A549 treated with dexamethasone at 1 μM for 4 hours (cell line): Measurements from ENCODE around the gene CTNNB1. TPM values are rescaled to one million over a fixed set of nuclear protein-coding genes. Genes with fewer than 3 reads are reported as not detected.

Source experiments
- total RNA-seq: library from RNA; stranded (reverse); fragments of 200-300 nt; extraction: Qiagen RNA extraction; gene quantifications from 5 replicates; pipeline ENCODE4 v1.2.3, GENCODE V29; 2022

CTNNB1 gene
- 180 to 219 TPM (median 199 TPM) in 5 replicates for total RNA-seq

DNA sequence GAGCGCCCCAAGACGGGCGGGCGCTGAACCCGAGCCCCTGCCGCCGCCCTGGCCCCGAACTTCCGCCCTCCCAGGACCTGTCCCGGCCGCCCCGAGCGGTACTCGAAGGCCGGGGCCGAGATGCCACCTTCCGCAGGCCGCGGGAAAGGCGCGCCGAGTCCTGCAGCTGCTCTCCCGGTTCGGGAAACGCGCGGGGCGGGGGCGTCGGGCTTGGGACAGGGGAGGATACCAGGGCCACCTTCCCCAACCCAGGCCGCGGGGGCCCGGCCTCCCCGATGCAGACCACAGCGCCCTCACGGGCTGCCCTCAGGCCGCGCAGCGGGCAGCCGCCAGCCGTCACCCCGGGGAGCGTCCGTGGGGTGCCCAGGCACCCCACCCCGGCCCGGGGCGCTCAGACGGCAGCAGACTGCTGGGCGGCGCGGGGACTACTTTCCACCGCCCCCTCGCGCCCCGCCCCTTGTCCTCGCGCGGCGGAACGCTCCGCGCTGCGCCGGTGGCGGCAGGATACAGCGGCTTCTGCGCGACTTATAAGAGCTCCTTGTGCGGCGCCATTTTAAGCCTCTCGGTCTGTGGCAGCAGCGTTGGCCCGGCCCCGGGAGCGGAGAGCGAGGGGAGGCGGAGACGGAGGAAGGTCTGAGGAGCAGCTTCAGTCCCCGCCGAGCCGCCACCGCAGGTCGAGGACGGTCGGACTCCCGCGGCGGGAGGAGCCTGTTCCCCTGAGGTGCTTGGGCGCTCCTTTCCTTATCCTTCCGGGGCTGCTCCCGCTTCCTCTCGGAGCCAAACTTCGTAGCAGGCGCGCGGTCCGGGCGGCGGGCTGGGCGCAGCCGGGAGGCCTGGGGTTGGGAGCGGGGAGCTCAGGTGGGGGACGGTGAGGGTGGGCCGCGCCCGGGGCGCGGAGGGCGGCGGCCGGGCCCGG is at the start of gene CTNNB1:
TSS of gene CTNNB1 (plus strand) at position 556 of the 916 bp plus-strand sequence. CDS start 24,564 bp downstream, outside the sequence.

